Measurements from ENCODE around the gene MSX2.

Gene MSX2

GRCh38 chr5:174724484-174725260 is at the start of gene MSX2:
TSS of gene MSX2 (plus strand) at chr5:174724582. CDS start at chr5:174724660, 78 bp downstream.
- no peak for DNase-seq (ENCODE audit: low read depth)

GRCh38 chr5:174675110-174675509 is 49.3 kb upstream of the MSX2 start:
- no peak for DNase-seq (ENCODE audit: low read depth)

GRCh38 chr5:174675916-174676315 is 48.5 kb upstream of the MSX2 start:
- DNase-seq (ENCODE audit: low read depth), result no peak

GRCh38 chr5:174678107-174678506 is 46.3 kb upstream of the MSX2 start:
- DNase-seq (ENCODE audit: low read depth), result no peak

- DNase-seq (ENCODE audit: low read depth), result no peak
These were observed 43.3 kb upstream of the MSX2 start for GRCh38 chr5:174680901-174681565.

- DNase-seq (ENCODE audit: low read depth), result no peak
These were observed 36.9 kb upstream of the MSX2 start for GRCh38 chr5:174687503-174687902.

GRCh38 chr5:174688441-174689354 is 35.7 kb upstream of the MSX2 start:
- no peak for DNase-seq (ENCODE audit: low read depth)

GRCh38 chr5:174690271-174690670 is 34.1 kb upstream of the MSX2 start:
- no peak for DNase-seq (ENCODE audit: low read depth)

GRCh38 chr5:174692381-174692780 is 32.0 kb upstream of the MSX2 start:
- no peak for DNase-seq (ENCODE audit: low read depth)

- DNase-seq (ENCODE audit: low read depth), result no peak
These were observed 31.4 kb upstream of the MSX2 start for GRCh38 chr5:174692982-174693422.

- DNase-seq (ENCODE audit: low read depth), result no peak
These were observed 30.5 kb upstream of the MSX2 start for GRCh38 chr5:174693697-174694385.

- no peak for DNase-seq (ENCODE audit: low read depth)
These were observed 29.8 kb upstream of the MSX2 start for GRCh38 chr5:174694611-174695010.

- no peak for DNase-seq (ENCODE audit: low read depth)
These were observed 26.2 kb upstream of the MSX2 start for GRCh38 chr5:174698156-174698555.

GRCh38 chr5:174699131-174699530 is 25.3 kb upstream of the MSX2 start:
- no peak for DNase-seq (ENCODE audit: low read depth)

GRCh38 chr5:174706997-174707572 is 17.3 kb upstream of the MSX2 start:
- DNase-seq (ENCODE audit: low read depth), result no peak

GRCh38 chr5:174707671-174708070 is 16.7 kb upstream of the MSX2 start:
- DNase-seq (ENCODE audit: low read depth), result no peak

GRCh38 chr5:174708476-174709207 is 15.7 kb upstream of the MSX2 start:
- DNase-seq (ENCODE audit: low read depth), result no peak

GRCh38 chr5:174714751-174715150 is 9.6 kb upstream of the MSX2 start:
- DNase-seq (ENCODE audit: low read depth), result no peak

- DNase-seq (ENCODE audit: low read depth), result no peak
These were observed 8.6 kb upstream of the MSX2 start for GRCh38 chr5:174715804-174716203.

GRCh38 chr5:174717826-174718455 is 6.4 kb upstream of the MSX2 start:
- DNase-seq (ENCODE audit: low read depth), result no peak

All from activated gamma-delta T cell treated with anti-CD3 and anti-CD28 coated beads, Interleukin-2, amount 50 U/mL, for 16 hours (primary cell).